ENCODE measurements around the gene SUGP2. TPM values are rescaled to one million over a fixed set of nuclear protein-coding genes. Genes with fewer than 3 reads are reported as not detected.

Gene SUGP2
- total RNA-seq (2014; rRNA removed; shearing (Covaris generic)), result 39.1 TPM in 2 replicates
- 25.4 and 28.8 TPM in 2 replicates for polyA plus RNA-seq (2015; cell fraction: cytosol; rRNA removed)
- polyA plus RNA-seq (2015; cell fraction: nucleus; rRNA removed), result 162 and 186 TPM in 2 replicates

DNA sequence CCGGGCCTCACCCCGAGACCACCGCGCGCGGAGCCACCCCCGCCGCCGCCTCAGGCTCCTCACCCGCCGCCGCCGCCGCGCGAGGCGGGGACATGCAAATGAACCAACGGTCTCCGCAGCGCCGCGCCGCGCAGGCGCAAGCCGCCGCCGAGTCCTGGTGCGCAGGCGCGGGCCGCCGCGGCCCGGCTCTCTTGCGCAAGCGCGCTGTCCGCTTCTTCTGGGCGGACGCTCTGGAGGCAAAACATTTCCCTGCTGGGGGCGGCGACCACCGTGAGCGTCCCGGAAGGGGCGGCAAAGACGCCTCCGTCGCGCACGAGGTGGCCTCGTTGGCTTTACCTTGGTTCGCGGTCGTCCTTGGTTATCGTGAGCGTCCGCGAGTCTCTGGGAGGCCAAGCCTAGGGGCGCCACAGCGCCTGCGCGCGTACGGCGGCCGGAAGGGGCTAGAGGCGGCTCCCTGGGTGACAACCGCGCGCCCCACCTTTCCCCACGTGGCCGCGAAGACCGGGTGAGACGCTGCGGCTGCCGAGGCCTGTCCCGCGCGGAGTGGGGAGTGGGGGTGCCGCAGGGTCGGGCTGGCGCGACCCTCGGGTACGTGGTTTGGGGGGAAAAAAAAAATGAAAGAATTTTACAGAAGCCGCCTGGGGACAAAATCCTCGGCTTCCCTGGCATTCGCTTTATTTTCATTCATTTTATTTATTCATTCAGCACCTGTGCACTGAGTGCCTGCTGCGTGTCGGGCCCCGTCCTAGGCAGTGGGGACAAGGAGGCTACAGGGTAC is at the start of gene SUGP2, which contains the start of gene ARMC6:
TSS of gene SUGP2 (minus strand) at position 92 of the 778 bp plus-strand sequence. CDS start 2,446 bp downstream, outside the sequence.
TSS of gene ARMC6 (plus strand) at position 178 of the 778 bp plus-strand sequence. CDS start 607 bp downstream, outside the sequence.
- DNase-seq (ENCODE audit: low read depth), result peak; percentile 90

- DNase-seq (ENCODE audit: low read depth), result no peak
Measured at GRCh38 chr19:19081642-19082151, 48.4 kb upstream of the SUGP2 start.

- no peak for DNase-seq (ENCODE audit: low read depth)
Measured at GRCh38 chr19:19079571-19079970, 46.3 kb upstream of the SUGP2 start.

DNA sequence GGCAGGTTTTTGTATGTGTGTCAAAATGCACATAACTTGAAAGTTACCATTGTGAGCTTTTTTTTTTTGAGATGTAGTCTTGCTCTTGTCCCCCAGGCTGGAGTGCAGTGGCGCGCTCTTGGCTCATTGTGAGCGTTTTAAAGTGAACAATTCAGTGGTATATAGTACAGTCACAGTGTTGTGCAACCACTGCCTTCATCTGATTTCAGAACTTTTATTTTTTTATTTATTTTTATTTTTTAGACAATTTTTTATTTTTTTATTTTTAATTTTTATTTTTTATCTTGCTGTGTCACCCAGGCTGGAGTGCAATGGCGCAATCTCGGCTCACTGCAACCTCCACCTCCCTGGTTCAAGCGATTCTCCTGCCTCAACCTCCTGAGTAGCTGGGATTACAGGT is 45.5 kb upstream of the SUGP2 start:
- DNase-seq (ENCODE audit: low read depth), result no peak

DNA sequence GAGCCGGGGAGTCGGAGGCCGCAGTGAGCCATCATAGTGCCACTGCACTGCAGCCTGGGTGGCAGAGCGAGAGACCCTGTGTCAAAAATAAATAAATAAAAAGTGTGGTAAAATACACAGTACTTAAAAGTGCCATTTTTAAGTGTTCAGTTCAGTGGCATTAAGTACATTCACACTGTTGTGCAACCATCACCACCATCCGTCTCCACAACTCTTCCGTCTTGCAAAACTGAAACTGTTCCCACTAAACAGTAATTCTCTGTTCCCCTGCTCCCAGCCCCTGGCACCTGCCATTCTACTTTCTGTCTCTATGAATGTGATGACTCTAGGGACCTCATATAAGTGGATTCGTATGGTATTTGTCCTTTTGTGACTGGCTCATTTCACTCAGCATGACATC is 43.8 kb upstream of the SUGP2 start:
- no peak for DNase-seq (ENCODE audit: low read depth)

DNA sequence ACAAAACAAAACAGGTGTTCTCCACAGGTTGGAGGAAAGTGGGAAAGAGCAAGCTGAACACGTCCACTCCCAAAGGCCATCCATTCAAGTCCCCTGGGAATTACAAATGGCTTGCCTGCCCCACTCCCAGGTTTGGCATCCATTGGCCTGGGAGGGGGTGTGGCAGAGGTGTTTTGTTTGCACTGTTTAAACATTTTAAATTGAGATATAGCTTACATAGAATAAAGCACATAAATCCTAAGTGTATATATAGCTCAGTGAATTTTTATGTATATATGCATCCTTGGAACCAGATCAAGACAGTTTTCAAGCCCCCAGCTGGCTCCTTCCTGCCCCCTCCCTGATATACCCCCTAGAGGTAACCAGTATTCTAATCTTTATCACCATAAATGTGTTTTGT is 43.2 kb upstream of the SUGP2 start:
- DNase-seq (ENCODE audit: low read depth), result no peak

DNA sequence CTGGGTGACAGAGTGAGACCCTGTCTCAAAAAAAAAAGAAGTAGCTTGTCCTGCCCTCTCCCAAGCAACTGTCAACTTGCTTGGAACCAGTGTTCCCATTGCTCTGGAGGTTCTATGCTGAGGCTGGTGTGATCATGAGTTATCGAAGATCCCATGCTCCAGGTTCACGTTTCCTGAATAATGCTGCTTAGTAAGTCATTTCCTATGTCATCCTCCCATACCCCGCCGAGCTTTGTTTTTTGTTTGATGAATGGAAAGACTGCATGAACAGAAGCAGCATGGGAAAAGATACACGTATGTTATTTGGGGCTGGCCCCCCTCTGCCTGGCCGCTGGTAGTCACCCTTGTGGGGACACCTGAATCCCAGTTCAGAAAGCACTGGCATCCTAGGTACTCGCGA is 41.8 kb upstream of the SUGP2 start:
- no peak for DNase-seq (ENCODE audit: low read depth)

- no peak for DNase-seq (ENCODE audit: low read depth)
Measured at GRCh38 chr19:19074196-19074882, 41.0 kb upstream of the SUGP2 start.

- DNase-seq (ENCODE audit: low read depth), result no peak
Measured at GRCh38 chr19:19071897-19072296, 38.6 kb upstream of the SUGP2 start.

- no peak for DNase-seq (ENCODE audit: low read depth)
Measured at GRCh38 chr19:19068659-19069654, 35.6 kb upstream of the SUGP2 start.

DNA sequence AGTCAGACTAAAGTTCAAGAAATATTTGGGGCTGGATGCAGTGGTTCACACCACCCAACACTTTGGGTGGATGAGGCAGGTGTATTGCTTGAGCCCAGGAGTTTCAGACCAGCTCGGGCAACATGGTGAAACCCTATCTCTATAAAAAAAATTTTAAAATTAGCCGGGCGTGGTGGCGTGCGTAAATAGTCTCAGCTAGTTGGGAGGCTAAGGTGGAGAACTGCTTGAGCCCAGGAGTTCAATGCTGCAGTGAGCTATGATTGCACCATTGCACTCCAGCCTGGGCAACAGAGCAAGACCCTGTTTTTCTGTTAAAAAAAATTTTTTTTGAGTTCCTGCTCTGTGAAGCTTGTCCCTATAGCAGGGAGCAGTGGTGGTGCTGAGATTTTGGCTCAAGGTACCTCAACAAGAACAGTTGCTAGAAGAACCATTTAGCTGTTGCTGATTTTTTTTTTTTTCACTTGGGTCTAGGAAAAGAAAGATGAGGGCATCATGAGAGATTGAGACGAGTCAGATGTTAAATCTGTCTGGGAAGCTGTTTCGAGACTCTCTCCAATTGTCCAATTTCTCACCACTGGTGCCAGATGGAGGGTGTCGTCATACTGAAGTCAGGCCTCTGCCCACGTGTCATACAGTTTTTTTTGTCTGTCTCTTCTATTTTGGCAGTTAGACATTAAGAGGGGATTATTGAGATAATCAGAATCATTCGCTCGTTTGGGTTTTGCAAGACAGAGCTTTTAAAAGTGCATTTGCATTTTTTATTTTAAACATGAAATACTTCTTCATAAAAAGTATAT is 34.2 kb upstream of the SUGP2 start:
- no peak for DNase-seq (ENCODE audit: low read depth)

DNA sequence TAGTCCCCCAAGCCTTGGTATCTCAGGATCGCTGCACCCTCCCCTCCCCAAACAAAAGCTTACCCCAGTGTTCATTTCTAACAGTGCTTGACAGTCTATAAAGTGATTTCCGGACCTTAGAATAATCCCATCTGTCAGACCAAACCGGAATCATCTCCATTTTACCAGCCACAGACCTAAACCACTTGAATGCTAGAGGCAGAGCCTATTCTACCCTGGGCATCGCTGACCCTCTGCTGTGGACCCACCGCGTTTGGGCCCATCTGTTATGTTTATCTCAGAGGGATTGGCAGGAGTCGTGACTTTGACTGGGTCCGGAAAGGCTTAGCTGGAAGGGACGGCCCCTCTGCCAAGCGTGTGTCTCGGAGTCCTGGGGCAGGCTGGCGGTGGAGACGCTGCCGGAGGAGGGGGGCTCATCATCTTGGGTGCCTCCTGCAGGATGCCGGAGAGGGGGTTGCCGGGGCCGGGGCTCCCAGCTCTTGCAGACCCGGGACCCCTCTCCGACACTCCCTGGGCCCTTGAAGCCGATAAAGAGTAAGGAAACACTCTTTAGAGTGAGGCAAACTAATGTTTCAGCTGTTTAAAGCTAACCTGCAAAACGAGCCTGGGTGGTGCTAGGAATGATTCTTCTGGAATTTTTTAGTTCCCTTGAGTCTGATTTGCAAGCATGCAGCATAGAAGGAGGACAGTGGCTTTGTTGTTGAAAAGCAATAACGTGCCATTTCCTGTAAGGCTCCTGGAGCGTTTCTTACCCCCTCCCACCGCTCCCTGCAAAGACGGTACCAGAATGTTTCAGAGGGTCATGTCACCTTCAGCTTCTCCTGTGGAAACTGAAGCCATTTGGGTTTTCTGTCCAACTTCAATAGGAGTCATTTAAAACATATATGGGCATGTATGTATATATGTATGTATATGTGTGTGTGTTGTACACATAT is 31.8 kb upstream of the SUGP2 start:
- no peak for DNase-seq (ENCODE audit: low read depth)

DNA sequence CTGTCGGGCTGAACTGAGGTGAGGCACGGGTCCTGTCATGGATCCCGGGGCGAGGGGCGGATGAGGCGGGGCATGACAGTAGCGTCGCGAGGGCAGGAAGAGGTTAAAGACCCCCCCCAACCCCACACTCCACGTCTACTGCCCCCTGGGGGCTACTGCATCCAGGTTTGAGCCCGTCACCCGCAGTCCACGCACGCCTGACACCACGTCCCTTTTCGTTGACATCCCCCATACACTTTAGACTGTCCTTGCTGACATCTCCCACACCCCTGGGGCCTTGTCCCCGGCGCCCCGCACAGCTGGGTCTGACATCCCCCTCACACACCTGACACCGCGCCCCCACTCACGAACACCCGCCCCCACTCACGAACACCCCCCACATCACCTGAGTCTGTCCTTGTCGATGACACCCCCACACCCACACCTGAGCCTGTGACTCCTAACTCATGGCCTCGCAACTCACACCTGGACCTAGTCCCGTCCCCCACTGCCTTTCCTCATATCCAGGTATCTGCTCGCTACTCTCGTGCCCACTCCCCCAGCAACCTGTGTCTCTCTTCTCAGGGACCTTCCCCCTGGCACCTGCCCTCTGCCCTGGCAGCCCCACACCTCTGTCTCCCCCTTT is 30.9 kb upstream of the SUGP2 start:
- DNase-seq (ENCODE audit: low read depth), result no peak

- DNase-seq (ENCODE audit: low read depth), result peak; percentile 99
Measured at GRCh38 chr19:19063183-19064097, 30.1 kb upstream of the SUGP2 start, which contains the start of gene SLC25A42. SLC25A42 (plus strand) TSS chr19:19063994; CDS start chr19:19096125, 32,131 bp downstream.

DNA sequence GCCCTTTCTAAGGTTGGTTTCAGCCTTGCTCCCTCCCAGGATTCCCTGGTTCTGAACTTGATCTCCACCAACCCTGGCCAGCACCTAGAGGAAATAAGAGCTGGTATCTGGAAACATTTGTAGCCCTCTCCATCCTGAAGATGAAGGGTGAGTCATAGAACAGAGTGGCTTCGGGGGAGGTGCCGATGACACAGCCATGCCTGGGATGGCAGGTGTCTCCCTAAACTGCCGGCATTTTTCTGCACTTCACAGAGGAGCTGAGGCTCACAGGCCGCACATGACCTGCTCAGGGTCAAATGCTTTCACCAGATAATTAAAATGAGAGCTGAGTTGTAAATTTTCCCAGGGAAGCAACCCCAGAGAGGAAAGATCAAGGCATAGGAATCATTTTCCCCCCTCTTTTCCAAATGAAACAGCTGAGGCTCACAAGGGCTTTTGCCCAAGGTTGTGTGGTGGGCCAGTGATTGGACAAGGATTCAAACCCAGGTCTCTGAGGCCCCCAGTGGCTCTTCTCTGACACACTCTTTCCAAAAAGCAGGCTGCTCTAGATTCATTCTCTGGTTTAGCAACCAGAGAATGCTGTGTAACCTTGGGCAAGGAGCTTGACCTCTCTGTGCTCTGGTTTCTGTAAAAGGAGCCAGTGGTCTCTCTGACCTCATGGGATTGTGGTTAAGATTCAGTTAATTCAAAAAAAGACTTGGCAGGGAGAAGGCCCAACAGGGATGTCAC is 29.3 kb upstream of the SUGP2 start:
- DNase-seq (ENCODE audit: low read depth), result peak; percentile 75

DNA sequence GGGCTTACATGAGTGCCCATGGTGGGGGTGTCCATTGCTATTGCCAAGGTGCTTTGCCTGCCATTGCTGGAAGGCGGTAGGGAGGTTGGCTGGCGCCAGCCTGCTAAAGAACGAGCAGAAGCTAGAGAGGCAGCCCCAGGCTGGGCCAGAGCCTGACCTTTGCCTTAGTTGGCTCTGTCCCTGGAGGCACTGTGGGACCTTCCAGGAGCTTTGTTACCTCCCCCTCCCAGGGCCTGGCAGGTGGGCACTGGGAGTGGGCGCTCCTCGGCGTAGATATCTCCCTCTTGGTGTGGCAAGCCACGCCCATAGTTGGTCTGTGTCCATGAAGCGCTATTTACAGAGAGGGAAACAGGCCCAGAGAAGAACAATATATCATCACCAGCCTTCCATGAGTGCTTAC is 28.2 kb upstream of the SUGP2 start:
- no peak for DNase-seq (ENCODE audit: low read depth)
